WTC11 (cell line): ENCODE measurements around the gene LMBR1. TPM values are rescaled to one million over a fixed set of nuclear protein-coding genes. Genes with fewer than 3 reads are reported as not detected.

Experiments
- ATAC-seq: fragments of 200-7000 bp; cut with Tn5 transposase; 2 replicates; pipeline ENCODE4 v1.10.0; 2021; ENCODE audit warnings: mild to moderate bottlenecking, moderate library complexity
- CTCF ChIA-PET: fragments of 300-600 bp; sonication (Branson Sonifier 250); formaldehyde crosslinking; loops from one replicate; lab custom pipeline; 2021; ENCODE audit warnings: antibody characterized with exemption; lab: Charles Lee
- POLR2A ChIA-PET: fragments of 350-600 bp; sonication (Branson Sonifier 250); formaldehyde crosslinking; loops from one replicate; lab custom pipeline; 2021; ENCODE audit warnings: antibody characterized with exemption; lab: Charles Lee
- DNase-seq: peaks from one replicate; pipeline ENCODE4 v3.0.0; 2021; ENCODE audit warnings: low spot score
- H3K27ac Mint-ChIP-seq: 2 replicates; pipeline ENCODE4 v1.8.0; 2021; ENCODE audit warnings: mixed read lengths
- H3K27me3 Mint-ChIP-seq: 2 replicates; pipeline ENCODE4 v1.8.0; 2021; ENCODE audit warnings: low read depth, mild to moderate bottlenecking, moderate library complexity, mixed read lengths
- H3K36me3 Mint-ChIP-seq: 2 replicates; pipeline ENCODE4 v1.8.0; 2021; ENCODE audit warnings: mixed read lengths
- H3K4me1 Mint-ChIP-seq: 2 replicates; pipeline ENCODE4 v1.8.0; 2022; ENCODE audit warnings: mixed read lengths
- H3K4me3 Mint-ChIP-seq: 2 replicates; pipeline ENCODE4 v1.8.0; 2021; ENCODE audit warnings: mild to moderate bottlenecking, moderate library complexity, mixed read lengths
- H3K9me3 Mint-ChIP-seq: 2 replicates; pipeline ENCODE4 v1.8.0; 2021; ENCODE audit warnings: mixed read lengths
- AR ChIP-seq: fragments of 250-450 bp; sonication (Bioruptor Pico); IDR thresholded peaks from 2 replicates; pipeline ENCODE4 v1.9.0; 2021; ENCODE audit warnings: mild to moderate bottlenecking
- CBFB ChIP-seq: sonication (generic); formaldehyde crosslinking; IDR thresholded peaks from 2 replicates; pipeline ENCODE4 v1.8.1; 2022; ENCODE audit warnings: mild to moderate bottlenecking, low read depth, missing genetic modification reagents
- CREB1 ChIP-seq: sonication (generic); formaldehyde crosslinking; IDR thresholded peaks from 2 replicates; pipeline ENCODE4 v1.8.0; 2023; ENCODE audit warnings: mild to moderate bottlenecking, missing genetic modification reagents
- CREM ChIP-seq: sonication (generic); formaldehyde crosslinking; IDR thresholded peaks from 2 replicates; pipeline ENCODE4 v1.8.1; 2022; ENCODE audit warnings: mild to moderate bottlenecking, missing genetic modification reagents, moderate library complexity
- FOXJ3 ChIP-seq: sonication (generic); formaldehyde crosslinking; IDR thresholded peaks from 2 replicates; pipeline ENCODE4 v1.9.0; 2021; ENCODE audit warnings: missing genetic modification reagents, mild to moderate bottlenecking, borderline replicate concordance
- FOXK1 ChIP-seq: sonication (generic); formaldehyde crosslinking; IDR thresholded peaks from 2 replicates; pipeline ENCODE4 v1.8.0; 2022; ENCODE audit warnings: mild to moderate bottlenecking, moderate library complexity, missing genetic modification reagents
- FOXP1 ChIP-seq: sonication (generic); formaldehyde crosslinking; IDR thresholded peaks from 2 replicates; pipeline ENCODE4 v1.8.0; 2022; ENCODE audit warnings: missing genetic modification reagents, mild to moderate bottlenecking, moderate library complexity, borderline replicate concordance
- FOXP4 ChIP-seq: sonication (generic); formaldehyde crosslinking; IDR thresholded peaks from 2 replicates; pipeline ENCODE4 v1.8.0; 2022; ENCODE audit warnings: mild to moderate bottlenecking, missing genetic modification reagents
- GRHL2 ChIP-seq: fragments of 250-450 bp; sonication (Bioruptor Pico); IDR thresholded peaks from 2 replicates; pipeline ENCODE4 v1.8.0; 2022; ENCODE audit warnings: mild to moderate bottlenecking, moderate library complexity; ENCODE audit not compliant: insufficient replicate concordance, severe bottlenecking
- IRF2 ChIP-seq: sonication (generic); formaldehyde crosslinking; IDR thresholded peaks from 2 replicates; pipeline ENCODE4 v1.8.0; 2022; ENCODE audit warnings: low read depth, missing genetic modification reagents, borderline replicate concordance
- NFATC4 ChIP-seq: fragments of 250-450 bp; sonication (Bioruptor Pico); IDR thresholded peaks from 2 replicates; pipeline ENCODE4 v1.9.0; 2021; ENCODE audit warnings: mild to moderate bottlenecking
- PREB ChIP-seq: sonication (generic); formaldehyde crosslinking; IDR thresholded peaks from 2 replicates; pipeline ENCODE4 v1.8.1; 2022; ENCODE audit warnings: mild to moderate bottlenecking, missing genetic modification reagents, moderate library complexity, borderline replicate concordance
- SMAD4 ChIP-seq: sonication (generic); formaldehyde crosslinking; IDR thresholded peaks from 2 replicates; pipeline ENCODE4 v1.8.0; 2022; ENCODE audit warnings: mild to moderate bottlenecking, missing genetic modification reagents
- SP1 ChIP-seq: sonication (generic); formaldehyde crosslinking; conservative IDR thresholded peaks from 2 replicates; pipeline ENCODE4 v1.8.1; 2022; ENCODE audit warnings: missing genetic modification reagents
- STAT6 ChIP-seq: sonication (generic); formaldehyde crosslinking; conservative IDR thresholded peaks from 2 replicates; pipeline ENCODE4 v1.8.1; 2023; ENCODE audit warnings: mild to moderate bottlenecking, low read depth, missing genetic modification reagents, moderate library complexity
- ZNF138 ChIP-seq: sonication (generic); formaldehyde crosslinking; conservative IDR thresholded peaks from 2 replicates; pipeline ENCODE4 v1.8.1; 2022; ENCODE audit warnings: mild to moderate bottlenecking, moderate library complexity, missing genetic modification reagents
- total RNA-seq: library from RNA; stranded (reverse); gene quantifications from 3 replicates; pipeline ENCODE4 v1.2.3, GENCODE V29; 2021
- TF ChIP-seq, protein P1 (sequence below): fragments of 250-450 bp; sonication (Bioruptor Pico); conservative IDR thresholded peaks from 2 replicates; pipeline ENCODE4 v1.9.0; 2021; ENCODE audit warnings: mild to moderate bottlenecking
- TF ChIP-seq, protein P2 (sequence below): sonication (generic); formaldehyde crosslinking; IDR thresholded peaks from 2 replicates; pipeline ENCODE4 v1.8.0; 2022; ENCODE audit warnings: mild to moderate bottlenecking, missing genetic modification reagents
- TF ChIP-seq, protein P3 (sequence below): fragments of 250-450 bp; sonication (Bioruptor Pico); IDR thresholded peaks from 2 replicates; pipeline ENCODE4 v1.9.0; 2021; ENCODE audit warnings: mild to moderate bottlenecking

Gene LMBR1
- total RNA-seq, 1 experiment from 2014 or later, result 55.6 TPM

DNA sequence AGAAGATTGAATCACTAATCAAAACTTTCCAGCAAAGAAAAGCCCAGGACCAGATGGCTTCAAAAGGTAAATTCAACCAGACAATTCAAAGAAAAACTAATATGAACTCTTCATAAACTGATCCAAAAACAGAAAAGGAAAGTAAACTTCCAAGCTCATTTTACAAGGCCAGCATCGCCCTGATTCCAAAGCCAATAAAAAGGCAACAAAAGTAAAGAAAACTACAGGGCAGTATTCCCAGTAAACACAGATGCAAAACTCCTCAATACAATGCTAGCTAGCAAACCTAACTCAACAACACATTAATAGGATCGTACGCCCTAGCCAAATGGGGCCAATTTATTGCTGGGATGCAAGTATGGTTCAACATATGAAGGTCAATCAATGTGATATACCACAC lies 199.4 kb downstream of the LMBR1 start:
- DNase-seq (no peak), ATAC-seq (no peak)
- ChIA-PET POLR2A (no interaction called here), CTCF (no interaction called here)
- H3K27me3 Mint-ChIP-seq, result no peaks in the 10 kb centered on the region
- peaks cover 37% of the 10 kb centered on the region for H3K36me3 Mint-ChIP-seq
- no peak overlapping the region for H3K4me3 Mint-ChIP-seq
- H3K4me1 Mint-ChIP-seq, result no peaks in the 10 kb centered on the region
- TF ChIP-seq PREB (CRISPR knock-in tag) (no peak), CBFB (CRISPR knock-in tag) (no peak), FOXJ3 (CRISPR knock-in tag) (no peak), NFATC4 (CRISPR knock-in tag) (no peak), ZNF138 (no peak)
- peaks cover 36% of the 10 kb centered on the region for H3K9me3 Mint-ChIP-seq
- H3K27ac Mint-ChIP-seq, result no peak overlapping the region

GRCh38 chr7:156692849-156693248 lies 200.1 kb downstream of the LMBR1 start:
- ATAC-seq (no peak), DNase-seq (no peak)
- H3K9me3 Mint-ChIP-seq, result peaks cover 28% of the 10 kb centered on the region
- H3K4me1 Mint-ChIP-seq, result no peaks in the 10 kb centered on the region
- ChIA-PET POLR2A (no interaction called here), CTCF (no interaction called here)
- no peak overlapping the region for H3K27ac Mint-ChIP-seq
- H3K27me3 Mint-ChIP-seq, result no peaks in the 10 kb centered on the region
- H3K4me3 Mint-ChIP-seq, result no peak overlapping the region
- H3K36me3 Mint-ChIP-seq, result peaks cover 29% of the 10 kb centered on the region
- TF ChIP-seq SP1 (CRISPR knock-in tag) (no peak), IRF2 (CRISPR knock-in tag) (no peak), FOXP4 (no peak)

- peaks cover 17% of the 10 kb centered on the region for H3K9me3 Mint-ChIP-seq
- ATAC-seq (no peak), DNase-seq (no peak)
- ChIA-PET CTCF (no interaction called here), POLR2A (no interaction called here)
- H3K27me3 Mint-ChIP-seq, result no peaks in the 10 kb centered on the region
- H3K4me3 Mint-ChIP-seq, result no peak overlapping the region
- peaks cover 18% of the 10 kb centered on the region for H3K36me3 Mint-ChIP-seq
- no peak overlapping the region for H3K27ac Mint-ChIP-seq
- H3K4me1 Mint-ChIP-seq, result no peaks in the 10 kb centered on the region
- TF ChIP-seq GRHL2 (CRISPR knock-in tag) (no peak), AR (CRISPR knock-in tag) (no peak), CREB1 (CRISPR knock-in tag) (no peak), FOXP1 (CRISPR knock-in tag) (no peak), CREM (no peak), STAT6 (no peak), SMAD4 (CRISPR knock-in tag) (no peak), FOXK1 (CRISPR knock-in tag) (no peak)
- TF ChIP-seq, protein P1, sequence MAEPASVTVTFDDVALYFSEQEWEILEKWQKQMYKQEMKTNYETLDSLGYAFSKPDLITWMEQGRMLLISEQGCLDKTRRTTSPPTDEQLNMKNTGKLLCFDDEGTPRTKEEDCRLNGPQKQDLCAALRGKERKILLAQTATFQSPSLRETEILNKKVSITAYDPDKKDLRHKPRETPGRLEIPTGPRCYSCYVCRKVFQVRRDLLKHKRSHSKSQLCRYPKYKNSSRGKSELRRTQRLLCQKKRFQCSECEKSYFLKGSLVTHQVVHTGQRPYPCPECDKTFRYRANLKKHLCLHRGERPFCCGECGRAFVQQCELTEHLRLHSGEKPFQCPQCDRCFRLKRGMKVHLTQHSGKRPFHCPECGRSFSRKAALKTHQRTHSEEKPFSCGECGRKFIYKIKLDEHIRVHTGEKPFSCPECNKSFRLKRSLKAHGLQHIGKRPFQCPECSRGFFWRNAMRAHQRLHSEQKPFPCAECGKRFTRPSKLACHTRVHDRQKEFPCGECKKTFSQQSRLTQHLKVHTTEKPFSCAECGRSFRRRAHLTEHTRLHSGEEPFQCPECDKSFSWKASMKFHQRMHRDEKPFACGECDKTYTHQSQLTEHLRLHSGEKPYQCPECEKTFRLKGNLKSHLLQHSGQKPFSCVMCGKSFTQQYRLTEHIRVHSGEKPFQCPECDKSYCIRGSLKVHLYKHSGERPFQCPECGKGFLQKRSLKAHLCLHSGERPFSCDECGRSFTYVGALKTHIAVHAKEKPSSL, result no peak
- TF ChIP-seq, protein P2, sequence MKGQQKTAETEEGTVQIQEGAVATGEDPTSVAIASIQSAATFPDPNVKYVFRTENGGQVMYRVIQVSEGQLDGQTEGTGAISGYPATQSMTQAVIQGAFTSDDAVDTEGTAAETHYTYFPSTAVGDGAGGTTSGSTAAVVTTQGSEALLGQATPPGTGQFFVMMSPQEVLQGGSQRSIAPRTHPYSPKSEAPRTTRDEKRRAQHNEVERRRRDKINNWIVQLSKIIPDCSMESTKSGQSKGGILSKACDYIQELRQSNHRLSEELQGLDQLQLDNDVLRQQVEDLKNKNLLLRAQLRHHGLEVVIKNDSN, result no peak
- TF ChIP-seq, protein P3, sequence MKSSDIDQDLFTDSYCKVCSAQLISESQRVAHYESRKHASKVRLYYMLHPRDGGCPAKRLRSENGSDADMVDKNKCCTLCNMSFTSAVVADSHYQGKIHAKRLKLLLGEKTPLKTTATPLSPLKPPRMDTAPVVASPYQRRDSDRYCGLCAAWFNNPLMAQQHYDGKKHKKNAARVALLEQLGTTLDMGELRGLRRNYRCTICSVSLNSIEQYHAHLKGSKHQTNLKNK (CRISPR knock-in tag), result no peak
These were observed 201.2 kb downstream of the LMBR1 start for GRCh38 chr7:156691764-156692163.
